CD14-positive monocyte (primary cell): ENCODE results near the gene LTBP1. TPM values are rescaled to one million over a fixed set of nuclear protein-coding genes. Genes with fewer than 3 reads are reported as not detected.

Source experiments
- DNase-seq, 3 donors: peaks; one replicate each; pipeline ENCODE4 v3.0.0-alpha.2; 2011 to 2022
- H2AFZ ChIP-seq: 2 replicates; pipeline ENCODE4 v1.6.0; 2012; ENCODE audit warnings: mild to moderate bottlenecking, low read depth, low read length, inconsistent platforms; ENCODE audit not compliant: insufficient read depth, poor library complexity, severe bottlenecking
- H3K27ac ChIP-seq, 2 donors: 1 replicate in 1 of 2; 2 replicates in 1 of 2; pipeline ENCODE4 v1.5.1; 2012 to 2013; ENCODE audit warnings: low read length in 2 of 2, control low read depth in 1 of 2, inconsistent platforms in 1 of 2, low read depth in 1 of 2, mild to moderate bottlenecking in 1 of 2
- H3K27me3 ChIP-seq, 2 donors: one replicate each; pipeline versions ENCODE4 v1.6.0 to v1.6.1; 2011 to 2013; ENCODE audit warnings: low read length in 2 of 2; ENCODE audit not compliant: control insufficient read depth in 2 of 2, insufficient read depth in 2 of 2
- H3K36me3 ChIP-seq, 2 donors: replicated peaks in 1 of 2; 1 replicate in 1 of 2; 2 replicates in 1 of 2; pipeline versions ENCODE4 v1.5.1 to v1.6.1; 2012 to 2013; ENCODE audit warnings: low read length in 2 of 2, control low read depth in 1 of 2, inconsistent platforms in 1 of 2, mild to moderate bottlenecking in 1 of 2; ENCODE audit not compliant: insufficient read depth in 2 of 2, control insufficient read depth in 1 of 2
- H3K4me1 ChIP-seq, 2 donors: 1 replicate in 1 of 2; 2 replicates in 1 of 2; pipeline versions ENCODE4 v1.5.1 to v1.6.1; 2012 to 2013; ENCODE audit warnings: low read length in 2 of 2, control low read depth in 1 of 2, inconsistent platforms in 1 of 2, mild to moderate bottlenecking in 1 of 2, moderate library complexity in 1 of 2; ENCODE audit not compliant: insufficient read depth in 2 of 2, control insufficient read depth in 1 of 2
- H3K4me2 ChIP-seq: replicated peaks from 2 replicates; pipeline ENCODE3; 2012; ENCODE audit warnings: low read length, moderate library complexity, mild to moderate bottlenecking; ENCODE audit not compliant: poor library complexity, severe bottlenecking; ENCODE audit errors: extremely low read depth
- H3K4me3 ChIP-seq, 3 experiments: fragments of 200-600 bp in 1 of 3; sonication (generic) in 1 of 3; replicated peaks in 1 of 3; 1 replicate in 2 of 3; 2 replicates in 1 of 3; pipeline ENCODE4 v1.5.1; 2011 to 2013; ENCODE audit warnings: low read length in 3 of 3, mild to moderate bottlenecking in 3 of 3, control low read depth in 2 of 3, low read depth in 2 of 3, inconsistent platforms in 1 of 3, moderate library complexity in 1 of 3
- H3K79me2 ChIP-seq: 2 replicates; pipeline ENCODE4 v1.6.0; 2012; ENCODE audit warnings: mild to moderate bottlenecking, control low read depth, inconsistent platforms, low read length, moderate library complexity; ENCODE audit not compliant: insufficient read depth
- H3K9ac ChIP-seq: 2 replicates; pipeline ENCODE4 v1.6.0; 2017; ENCODE audit warnings: low read length, mild to moderate bottlenecking; ENCODE audit not compliant: insufficient read depth, poor library complexity, severe bottlenecking
- H3K9me3 ChIP-seq, 2 donors: replicated peaks in 1 of 2; 1 replicate in 1 of 2; 2 replicates in 1 of 2; pipeline versions ENCODE4 v1.5.1 to v1.6.1; 2012 to 2013; ENCODE audit warnings: low read length in 2 of 2, control low read depth in 1 of 2; ENCODE audit not compliant: control insufficient read depth in 1 of 2, insufficient read depth in 1 of 2
- H4K20me1 ChIP-seq: 2 replicates; pipeline ENCODE4 v1.6.0; 2012; ENCODE audit warnings: mild to moderate bottlenecking, low read length, control low read depth, moderate library complexity; ENCODE audit not compliant: insufficient read depth
- H3K27ac Mint-ChIP-seq, 7 donors: one replicate each; pipeline ENCODE4 v1.8.0; 2020; ENCODE audit warnings: mild to moderate bottlenecking in 7 of 7, mixed read lengths in 7 of 7, moderate library complexity in 6 of 7, inconsistent platforms in 2 of 7
- H3K27me3 Mint-ChIP-seq, 3 donors: one replicate each; pipeline ENCODE4 v1.8.0; 2021 to 2022; ENCODE audit warnings: low read depth in 3 of 3, mild to moderate bottlenecking in 3 of 3, mixed read lengths in 3 of 3, moderate library complexity in 3 of 3, inconsistent platforms in 1 of 3
- H3K36me3 Mint-ChIP-seq, 2 donors: one replicate each; pipeline ENCODE4 v1.8.0; 2020; ENCODE audit warnings: mixed read lengths in 2 of 2, inconsistent platforms in 1 of 2, mild to moderate bottlenecking in 1 of 2
- H3K4me1 Mint-ChIP-seq: one replicate; pipeline ENCODE4 v1.8.0; 2020; ENCODE audit warnings: mild to moderate bottlenecking, mixed read lengths
- H3K4me3 Mint-ChIP-seq, 2 donors: one replicate each; pipeline ENCODE4 v1.8.0; 2020; ENCODE audit warnings: mild to moderate bottlenecking in 2 of 2, mixed read lengths in 2 of 2, moderate library complexity in 1 of 2
- H3K9me3 Mint-ChIP-seq, 7 donors: one replicate each; pipeline ENCODE4 v1.8.0; 2020 to 2022; ENCODE audit warnings: mixed read lengths in 7 of 7, mild to moderate bottlenecking in 6 of 7, moderate library complexity in 6 of 7, inconsistent platforms in 2 of 7
- CTCF ChIP-seq: fragments of 200-600 bp; IDR thresholded peaks from one replicate; pipeline ENCODE4 v1.8.0; 2022; ENCODE audit warnings: antibody characterized with exemption, mild to moderate bottlenecking
- WGBS: methylation state at CpG from one replicate; pipeline ENCODE4 v1.1.5; 2013; ENCODE audit warnings: missing lambda C conversion rate; ENCODE audit not compliant: insufficient coverage; 5-methylcytosine and 5-hydroxymethylcytosine counted together
- intact Hi-C, 2 donors: fragments of 100-400 bp; cut with micrococcal nuclease; formaldehyde crosslinking; loops; one replicate each; pipeline versions ENCODE4 v1.15.0 to v1.15.1; 2023
- polyA plus RNA-seq, 3 donors: library from polyadenylated mRNA; depleted of rRNA in 1 of 3; unstranded in 2 of 3; stranded (reverse) in 1 of 3; fragments of 300-500 nt in 2 of 3; fragments of >200 nt in 1 of 3; fragmentation: Illumina TruSeq in 2 of 3; gene quantifications; 1 replicate in 2 of 3; 2 replicates in 1 of 3; pipeline ENCODE4 v1.2.3, GENCODE V29; 2012 to 2021

The LTBP1 gene
- polyA plus RNA-seq, 3 donors: 0.18 to 0.24 TPM; not detected in 1

DNA sequence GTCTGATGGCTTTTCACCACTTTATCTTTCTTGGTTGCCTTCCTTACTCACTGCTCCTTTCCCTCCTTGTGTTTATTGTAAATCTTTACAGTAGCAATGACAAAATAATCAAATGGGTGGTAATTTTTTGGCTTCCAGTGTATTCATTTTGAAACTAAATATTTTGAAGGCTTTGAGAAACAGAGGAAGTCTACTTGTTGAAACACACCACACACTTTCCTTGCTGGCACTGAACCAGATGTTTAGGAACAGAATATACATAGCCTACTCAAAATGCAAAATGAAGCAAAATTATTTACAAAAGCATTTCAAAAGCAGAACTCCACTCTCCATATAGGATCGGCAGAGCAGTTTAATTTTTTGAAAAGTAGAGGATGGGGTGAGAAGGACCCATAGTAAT is 189.8 kb downstream of the LTBP1 start:
- no peaks in the 10 kb centered on the region for H4K20me1 ChIP-seq
- no peaks in the 10 kb centered on the region for H3K79me2 ChIP-seq
- no peak overlapping the region for H2AFZ ChIP-seq
- intact Hi-C loops: no loop called here
- no peaks in the 10 kb centered on the region for H3K9me3 ChIP-seq
- H3K36me3 ChIP-seq: no peaks in the 10 kb centered on the region
- no peaks in the 10 kb centered on the region for H3K27me3 ChIP-seq
- H3K4me1 ChIP-seq: peaks cover 27 to 30% of the 10 kb centered on the region in 2 donors
- H3K9me3 Mint-ChIP-seq: peaks cover 0 to 3% (median 0%) of the 10 kb centered on the region in 7 donors
- no peak overlapping the region for H3K4me3 ChIP-seq
- peaks cover 48% of the 10 kb centered on the region for H3K4me1 Mint-ChIP-seq
- no peak overlapping the region for H3K4me2 ChIP-seq
- no peaks in the 10 kb centered on the region for H3K36me3 Mint-ChIP-seq
- no peak overlapping the region for H3K27ac ChIP-seq
- DNase-seq: no peak
- H3K27ac Mint-ChIP-seq: peak overlapping the region in 1 of 7 donors; percentile 64
- no CpG with 5 or more reads among the region's 1 CpG for WGBS
- no peak for TF ChIP-seq CTCF
- peaks cover 0 to 3% (median 2%) of the 10 kb centered on the region in 3 donors for H3K27me3 Mint-ChIP-seq
- no peak overlapping the region for H3K9ac ChIP-seq
- peak overlapping the region in 1 of 2 donors; percentile 71 for H3K4me3 Mint-ChIP-seq

DNA sequence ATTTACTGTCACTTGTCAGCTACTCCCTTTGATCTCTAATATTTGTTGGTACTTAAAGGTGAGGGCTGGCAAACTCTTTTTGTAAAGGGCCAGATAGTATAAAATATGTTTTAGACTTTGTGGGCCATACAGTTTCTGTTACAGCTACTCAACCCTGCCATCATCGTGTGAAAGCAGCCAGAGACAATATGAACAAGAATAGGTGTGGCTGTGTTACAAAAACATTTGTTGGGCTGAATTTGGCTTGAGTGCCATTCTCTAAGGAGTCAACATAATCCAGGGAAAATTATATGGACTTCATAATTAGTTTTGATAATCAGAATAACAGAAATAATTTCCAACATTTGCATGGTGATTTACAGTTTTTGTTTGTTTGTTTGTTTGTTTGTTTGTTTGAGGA is 190.6 kb downstream of the LTBP1 start:
- Histone ChIP-seq H2AFZ (no peak overlapping the region), H3K4me2 (no peak overlapping the region), H3K27ac (no peak overlapping the region), H4K20me1 (no peaks in the 10 kb centered on the region), H3K4me3 (no peak overlapping the region), H3K4me1 (peaks cover 27 to 30% of the 10 kb centered on the region in 2 donors), H3K79me2 (no peaks in the 10 kb centered on the region), H3K27me3 (no peaks in the 10 kb centered on the region), H3K9ac (no peak overlapping the region), H3K9me3 (no peaks in the 10 kb centered on the region), H3K36me3 (no peaks in the 10 kb centered on the region)
- no peak for DNase-seq
- intact Hi-C loops: no loop called here
- H3K27ac Mint-ChIP-seq: no peak overlapping the region
- no peaks in the 10 kb centered on the region for H3K36me3 Mint-ChIP-seq
- TF ChIP-seq CTCF: no peak
- WGBS: no CpG with 5 or more reads among the region's 1 CpG
- H3K4me1 Mint-ChIP-seq: peaks cover 48% of the 10 kb centered on the region
- peaks cover under 1 to 3% (median 3%) of the 10 kb centered on the region in 3 donors for H3K27me3 Mint-ChIP-seq
- no peak overlapping the region for H3K4me3 Mint-ChIP-seq
- H3K9me3 Mint-ChIP-seq: peaks cover 0 to 4% (median 2%) of the 10 kb centered on the region in 7 donors
